Hematopoietic multipotent progenitor cell treated with erythropoietin and hydrocortisone succinate and interleukin-3 and kit ligand, for 15 days (in vitro differentiated cells): ENCODE measurements around the gene FNIP2.
"Not testable (repeated sequence)": the region's sequence is repeated elsewhere in the genome, so short reads cannot be mapped to it uniquely, and the experiment has no call there.

ENCODE experiments used
- DNase-seq: peaks from one replicate; pipeline ENCODE4 v3.0.0-alpha.2; 2015; ENCODE audit warnings: low spot score

Gene FNIP2

GRCh38 chr4:158873795-158874401, 105.1 kb downstream of the FNIP2 start:
- no peak for DNase-seq

GRCh38 chr4:158875026-158875425, 106.2 kb downstream of the FNIP2 start:
- DNase-seq = no peak

- no peak for DNase-seq
Observed at GRCh38 chr4:158875455-158875854, 106.6 kb downstream of the FNIP2 start.

GRCh38 chr4:158877069-158877468, 108.2 kb downstream of the FNIP2 start:
- no peak for DNase-seq

GRCh38 chr4:158882142-158882541, 113.3 kb downstream of the FNIP2 start:
- DNase-seq = not testable (repeated sequence)

GRCh38 chr4:158884280-158884679, 115.5 kb downstream of the FNIP2 start:
- DNase-seq = no peak

GRCh38 chr4:158885564-158885963, 116.7 kb downstream of the FNIP2 start:
- no peak for DNase-seq

GRCh38 chr4:158890294-158890693, 121.5 kb downstream of the FNIP2 start:
- no peak for DNase-seq

- DNase-seq = no peak
Observed at GRCh38 chr4:158891256-158891655, 122.4 kb downstream of the FNIP2 start.

GRCh38 chr4:158894826-158895225, 126.0 kb downstream of the FNIP2 start:
- no peak for DNase-seq

- no peak for DNase-seq
Observed at GRCh38 chr4:158895797-158896576, 127.2 kb downstream of the FNIP2 start.

- DNase-seq = not testable (repeated sequence)
Observed at GRCh38 chr4:158896577-158897238, 127.9 kb downstream of the FNIP2 start.

- DNase-seq = not testable (repeated sequence)
Observed at GRCh38 chr4:158900408-158900807, 131.6 kb downstream of the FNIP2 start.

GRCh38 chr4:158902280-158903078, 133.7 kb downstream of the FNIP2 start:
- DNase-seq = peak; percentile 19

GRCh38 chr4:158903079-158903456, 134.2 kb downstream of the FNIP2 start:
- no peak for DNase-seq

- no peak for DNase-seq
Observed at GRCh38 chr4:158903472-158904043, 134.7 kb downstream of the FNIP2 start.

GRCh38 chr4:158904815-158905214, 136.0 kb downstream of the FNIP2 start:
- no peak for DNase-seq

GRCh38 chr4:158906073-158906472, 137.2 kb downstream of the FNIP2 start:
- no peak for DNase-seq

- no peak for DNase-seq
Observed at GRCh38 chr4:158912390-158912789, 143.6 kb downstream of the FNIP2 start.

- DNase-seq = no peak
Observed at GRCh38 chr4:158912806-158913205, 144.0 kb downstream of the FNIP2 start.

- no peak for DNase-seq
Observed at GRCh38 chr4:158913766-158914165, 144.9 kb downstream of the FNIP2 start.

GRCh38 chr4:158914218-158914617, 145.4 kb downstream of the FNIP2 start:
- DNase-seq = no peak
